GM10266 (cell line): ENCODE data around the gene KCNQ5.
"Not testable (repeated sequence)": the region's sequence is repeated elsewhere in the genome, so short reads cannot be mapped to it uniquely, and the experiment has no call there.

Source experiments
- DNase-seq: peaks from one replicate; pipeline ENCODE4 v3.0.0; 2012; ENCODE audit errors: extremely low spot score
- TF ChIP-seq, protein P1 (sequence below): IDR thresholded peaks from 2 replicates; pipeline ENCODE4 v1.5.1; 2012; ENCODE audit warnings: mild to moderate bottlenecking, low read depth; ENCODE audit not compliant: control insufficient read depth, insufficient read depth; ENCODE audit errors: missing control alignments

Gene KCNQ5

DNA sequence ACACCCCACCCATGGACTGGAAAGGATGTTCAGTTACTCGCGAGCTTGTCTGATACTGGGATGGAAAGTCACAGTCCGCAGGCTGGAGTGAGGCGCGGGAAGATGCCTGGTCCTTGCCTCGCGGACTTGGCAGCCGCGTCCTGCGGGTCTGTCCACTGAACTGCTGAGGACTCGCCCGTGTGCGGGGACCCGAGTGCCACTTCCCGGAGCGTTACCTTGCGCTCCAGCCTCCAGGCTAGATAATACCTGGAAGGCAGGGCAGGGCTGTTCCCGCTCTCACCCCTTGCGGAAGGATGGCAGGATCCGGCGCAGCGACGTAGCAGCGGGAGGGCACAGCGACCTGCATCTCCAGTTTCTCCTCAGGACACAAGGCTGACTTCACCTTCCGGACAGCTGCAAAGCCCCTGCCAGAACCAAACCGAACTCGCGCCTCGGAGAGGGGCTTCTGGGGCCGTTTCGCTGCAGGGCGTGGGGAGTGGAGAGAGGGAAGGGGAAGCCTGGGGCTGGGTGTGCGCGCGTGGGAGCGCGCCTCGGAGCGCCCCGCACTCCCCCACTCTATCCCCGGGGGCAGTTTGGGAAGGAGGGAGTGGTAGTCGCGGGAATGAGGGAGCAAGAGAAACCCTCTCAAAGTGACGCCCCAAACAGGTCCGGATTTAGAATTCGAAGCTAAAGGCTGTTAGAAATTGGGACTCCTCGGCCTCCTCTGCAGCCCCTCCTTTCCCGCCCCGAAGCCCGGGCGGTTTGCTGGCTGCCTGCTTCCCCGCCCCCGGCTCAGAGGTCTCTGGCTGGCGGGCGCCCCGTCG is at the start of gene KCNQ5:
KCNQ5 (plus strand) TSS at position 774 of the 803 bp plus-strand sequence.
- peak; percentile 37 for DNase-seq

DNA sequence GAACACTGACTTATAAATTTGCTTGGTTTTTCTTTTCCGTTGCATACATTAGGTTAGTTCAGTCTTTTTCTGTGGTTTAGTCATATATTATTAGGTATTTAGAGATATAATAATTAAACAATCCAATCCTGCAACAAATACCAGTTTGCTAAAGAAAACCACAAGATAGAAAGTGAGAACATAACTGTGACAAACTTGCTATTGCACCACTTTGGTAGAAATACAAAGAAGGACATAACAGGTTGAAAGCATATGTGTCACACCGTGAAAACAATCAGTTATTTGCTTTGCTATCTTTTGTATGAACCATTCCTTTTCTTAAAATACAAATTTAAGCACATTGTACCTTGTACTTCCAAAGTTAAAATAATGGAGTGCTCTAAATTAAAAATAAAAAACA is 42.0 kb upstream of the KCNQ5 start:
- no peak for DNase-seq
- TF ChIP-seq, protein P1, sequence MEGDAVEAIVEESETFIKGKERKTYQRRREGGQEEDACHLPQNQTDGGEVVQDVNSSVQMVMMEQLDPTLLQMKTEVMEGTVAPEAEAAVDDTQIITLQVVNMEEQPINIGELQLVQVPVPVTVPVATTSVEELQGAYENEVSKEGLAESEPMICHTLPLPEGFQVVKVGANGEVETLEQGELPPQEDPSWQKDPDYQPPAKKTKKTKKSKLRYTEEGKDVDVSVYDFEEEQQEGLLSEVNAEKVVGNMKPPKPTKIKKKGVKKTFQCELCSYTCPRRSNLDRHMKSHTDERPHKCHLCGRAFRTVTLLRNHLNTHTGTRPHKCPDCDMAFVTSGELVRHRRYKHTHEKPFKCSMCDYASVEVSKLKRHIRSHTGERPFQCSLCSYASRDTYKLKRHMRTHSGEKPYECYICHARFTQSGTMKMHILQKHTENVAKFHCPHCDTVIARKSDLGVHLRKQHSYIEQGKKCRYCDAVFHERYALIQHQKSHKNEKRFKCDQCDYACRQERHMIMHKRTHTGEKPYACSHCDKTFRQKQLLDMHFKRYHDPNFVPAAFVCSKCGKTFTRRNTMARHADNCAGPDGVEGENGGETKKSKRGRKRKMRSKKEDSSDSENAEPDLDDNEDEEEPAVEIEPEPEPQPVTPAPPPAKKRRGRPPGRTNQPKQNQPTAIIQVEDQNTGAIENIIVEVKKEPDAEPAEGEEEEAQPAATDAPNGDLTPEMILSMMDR: no peak

More for the DNA sequence above, at the start of gene KCNQ5:
- TF ChIP-seq, protein P1: no peak

DNA sequence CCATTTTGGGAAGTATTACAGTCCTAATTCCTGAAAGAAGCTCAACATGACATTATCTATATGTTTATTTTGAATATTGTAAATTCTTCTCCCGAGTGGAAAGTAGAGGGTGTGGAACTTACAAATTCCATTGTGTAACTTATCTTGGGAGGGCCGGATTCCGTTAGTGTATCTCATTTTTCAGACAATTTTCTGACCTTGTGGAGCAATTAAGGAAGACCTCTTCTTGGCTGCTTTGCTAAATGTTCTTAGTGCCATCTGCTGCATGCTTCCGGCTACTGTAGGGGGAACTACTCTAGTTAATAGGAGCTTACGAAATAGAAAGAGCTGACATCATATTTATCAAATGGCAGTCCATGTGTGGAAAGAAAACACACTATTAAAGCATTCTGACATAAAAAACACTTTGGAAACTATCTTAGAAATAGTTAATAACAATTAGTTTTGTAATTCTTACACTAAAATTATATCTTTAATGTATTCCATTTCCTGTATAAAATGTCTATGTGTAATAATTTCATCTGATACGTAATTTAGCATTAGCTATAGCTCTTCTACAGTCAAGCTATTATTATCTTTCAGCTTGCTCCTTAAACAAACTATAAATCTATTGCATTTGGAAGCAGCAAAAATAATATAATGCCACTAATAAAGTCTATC is 41.5 kb upstream of the KCNQ5 start:
- DNase-seq: peak; percentile 17
- TF ChIP-seq, protein P1: peak; percentile 29

DNA sequence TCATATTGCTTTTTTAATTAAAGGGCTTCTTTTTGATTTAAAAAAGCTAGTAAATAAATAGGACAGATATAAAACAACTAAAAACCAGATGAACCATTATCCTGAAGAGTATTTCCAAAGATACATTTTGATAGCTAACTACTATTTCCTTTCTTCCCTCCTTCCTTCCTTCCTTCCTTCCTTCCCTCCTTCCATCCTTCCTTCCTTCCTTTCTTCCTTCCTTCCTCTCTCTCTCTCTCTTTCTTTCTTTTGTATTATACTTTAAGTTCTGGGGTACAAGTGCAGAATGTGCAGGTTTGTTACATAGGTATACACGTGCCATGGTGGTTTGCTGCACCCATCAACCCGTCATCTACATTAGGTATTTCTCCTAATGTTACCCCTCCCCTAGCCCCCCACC is 40.9 kb upstream of the KCNQ5 start:
- not testable (repeated sequence) for DNase-seq

DNA sequence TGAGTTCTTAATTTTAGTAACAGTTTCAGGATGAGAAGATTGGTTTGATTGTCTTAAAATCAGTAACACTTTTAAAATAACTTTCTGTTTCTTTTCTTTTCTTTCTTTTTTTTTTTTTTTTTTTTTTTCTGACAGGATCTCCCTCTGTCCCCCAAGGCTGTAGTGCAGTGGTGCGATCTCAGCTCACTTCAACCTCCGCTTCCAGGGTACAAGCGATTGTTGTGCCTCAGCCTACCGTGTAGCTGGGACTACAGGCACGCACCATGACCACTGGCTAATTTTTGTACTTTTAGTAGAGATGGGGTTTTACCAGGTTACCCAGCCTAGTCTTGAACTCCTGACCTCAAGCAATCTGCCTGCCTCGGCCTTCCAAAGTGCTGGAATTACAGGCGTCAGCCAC is 33.7 kb upstream of the KCNQ5 start:
- TF ChIP-seq, protein P1: no peak
- DNase-seq: no peak

DNA sequence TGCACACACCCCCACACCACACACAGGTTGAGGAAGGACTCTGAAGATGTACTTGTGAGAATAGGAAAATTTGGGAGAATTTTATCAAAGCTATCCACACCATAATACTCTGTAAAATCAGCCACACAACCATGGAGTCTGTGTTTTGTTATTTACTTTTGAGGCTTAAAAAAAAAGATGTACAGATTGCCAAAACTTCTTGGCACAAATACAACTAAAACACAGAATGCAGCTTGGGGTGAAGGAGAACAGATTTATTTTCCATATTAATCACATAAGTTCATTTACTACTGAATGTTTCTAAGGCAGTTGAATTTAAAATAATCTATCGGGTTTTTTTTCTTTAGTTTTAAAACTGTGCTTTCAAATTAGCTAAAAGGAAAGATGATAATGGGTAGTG is 32.8 kb upstream of the KCNQ5 start:
- DNase-seq: no peak
- TF ChIP-seq, protein P1: no peak

DNA sequence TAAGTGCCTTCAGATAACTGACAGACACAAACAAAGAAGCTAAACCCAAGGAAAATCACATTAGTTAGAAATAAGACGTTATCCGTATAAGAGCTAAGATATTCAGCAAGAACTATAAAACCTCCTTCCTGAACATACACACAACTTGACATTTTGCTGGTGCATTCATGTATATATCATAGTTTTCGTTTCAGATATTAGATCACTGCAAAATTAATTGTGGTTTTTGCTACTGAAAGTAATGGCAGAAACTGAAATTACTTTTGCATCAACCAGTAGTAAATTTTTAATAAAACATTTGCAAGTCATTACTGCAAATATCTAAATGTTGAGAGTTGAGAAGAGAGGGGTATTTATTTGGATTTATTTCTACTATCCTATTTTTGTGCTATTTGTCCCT is 26.1 kb upstream of the KCNQ5 start:
- DNase-seq: no peak
- TF ChIP-seq, protein P1: no peak
